Mesothelial cell of epicardium (in vitro differentiated cells): ENCODE measurements around the gene CACNA1E. TPM values are rescaled to one million over a fixed set of nuclear protein-coding genes. Genes with fewer than 3 reads are reported as not detected.

Source experiments
- DNase-seq, 2 experiments: peaks; one replicate each; pipeline ENCODE4 v3.0.0; 2021; ENCODE audit warnings: low spot score in 2 of 2; ENCODE audit not compliant: unreplicated experiment in 2 of 2
- H3K27ac Mint-ChIP-seq: 2 replicates; pipeline ENCODE4 v1.8.0; 2021; ENCODE audit warnings: mixed read lengths
- H3K27me3 Mint-ChIP-seq: 2 replicates; pipeline ENCODE4 v1.8.0; 2021; ENCODE audit warnings: low read depth, mixed read lengths
- H3K36me3 Mint-ChIP-seq: 2 replicates; pipeline ENCODE4 v1.8.0; 2021; ENCODE audit warnings: mixed read lengths
- H3K4me1 Mint-ChIP-seq: 2 replicates; pipeline ENCODE4 v1.8.0; 2021; ENCODE audit warnings: mixed read lengths
- H3K4me3 Mint-ChIP-seq: 2 replicates; pipeline ENCODE4 v1.8.0; 2021; ENCODE audit warnings: mild to moderate bottlenecking, moderate library complexity, mixed read lengths
- H3K9me3 Mint-ChIP-seq: 2 replicates; pipeline ENCODE4 v1.8.0; 2021; ENCODE audit warnings: mixed read lengths
- CTCF ChIP-seq: fragments of 200-600 bp; sonication (generic); IDR thresholded peaks from one replicate; pipeline ENCODE4 v1.5.0; 2021; ENCODE audit warnings: antibody characterized with exemption; ENCODE audit not compliant: unreplicated experiment
- total RNA-seq: library from RNA; stranded (reverse); gene quantifications from 3 replicates; pipeline ENCODE4 v1.2.1, GENCODE V29; 2021

The CACNA1E gene
- total RNA-seq, 1 donor from 2014 or later: 0.60 TPM

GRCh38 chr1:181607524-181607923 is 124.2 kb downstream of the CACNA1E start:
- Mint-ChIP-seq H3K4me1 (no peaks in the 10 kb centered on the region), H3K36me3 (no peaks in the 10 kb centered on the region), H3K9me3 (peaks cover 1% of the 10 kb centered on the region), H3K27me3 (peaks cover 32% of the 10 kb centered on the region), H3K27ac (no peak overlapping the region), H3K4me3 (no peak overlapping the region)
- no peak for DNase-seq
- no peak for TF ChIP-seq CTCF

- TF ChIP-seq CTCF: no peak
- Mint-ChIP-seq H3K4me1 (no peaks in the 10 kb centered on the region), H3K4me3 (no peak overlapping the region), H3K36me3 (no peaks in the 10 kb centered on the region), H3K9me3 (peaks cover 7% of the 10 kb centered on the region), H3K27me3 (peaks cover 32% of the 10 kb centered on the region), H3K27ac (no peak overlapping the region)
- DNase-seq: no peak
These were observed 125.1 kb downstream of the CACNA1E start for GRCh38 chr1:181608386-181608785.

- TF ChIP-seq CTCF: no peak
- Mint-ChIP-seq H3K27me3 (peaks cover 32% of the 10 kb centered on the region), H3K4me3 (no peak overlapping the region), H3K27ac (no peak overlapping the region), H3K4me1 (no peaks in the 10 kb centered on the region), H3K36me3 (no peaks in the 10 kb centered on the region), H3K9me3 (peaks cover 13% of the 10 kb centered on the region)
- DNase-seq: no peak
These were observed 125.6 kb downstream of the CACNA1E start for GRCh38 chr1:181608948-181609347.

GRCh38 chr1:181612100-181612499 is 128.8 kb downstream of the CACNA1E start:
- Mint-ChIP-seq H3K36me3 (no peaks in the 10 kb centered on the region), H3K4me1 (no peaks in the 10 kb centered on the region), H3K4me3 (no peak overlapping the region), H3K27ac (no peak overlapping the region), H3K27me3 (peaks cover 17% of the 10 kb centered on the region), H3K9me3 (peaks cover 17% of the 10 kb centered on the region)
- no peak for TF ChIP-seq CTCF
- no peak for DNase-seq

- Mint-ChIP-seq H3K27me3 (no peaks in the 10 kb centered on the region), H3K9me3 (peaks cover 12% of the 10 kb centered on the region), H3K4me1 (no peaks in the 10 kb centered on the region), H3K4me3 (no peak overlapping the region), H3K27ac (no peak overlapping the region), H3K36me3 (no peaks in the 10 kb centered on the region)
- no peak for TF ChIP-seq CTCF
- DNase-seq: no peak
These were observed 135.2 kb downstream of the CACNA1E start for GRCh38 chr1:181618559-181618958.

- no peak overlapping the region for H3K27ac Mint-ChIP-seq
- H3K4me3 Mint-ChIP-seq: no peak overlapping the region
- H3K36me3 Mint-ChIP-seq: no peaks in the 10 kb centered on the region
- DNase-seq: no peak
- H3K9me3 Mint-ChIP-seq: peaks cover 8% of the 10 kb centered on the region
- no peaks in the 10 kb centered on the region for H3K4me1 Mint-ChIP-seq
- H3K27me3 Mint-ChIP-seq: no peaks in the 10 kb centered on the region
- TF ChIP-seq CTCF: no peak
These were observed 136.9 kb downstream of the CACNA1E start for GRCh38 chr1:181620183-181620582.
